Measurements from ENCODE around the gene MYO15B. TPM values are rescaled to one million over a fixed set of nuclear protein-coding genes. Genes with fewer than 3 reads are reported as not detected.
A peak's percentile ranks its signal among the peaks of the same experiment; 100 is the strongest.

MYO15B gene
- total and polyA plus RNA-seq, 2 of the 13 experiments (the other 11 are each of a cell fraction or from before 2014, with no cell fraction given) = 2.8 to 8.1 TPM

- TF ChIP-seq ZNF609 (CRISPR knock-in tag; IDR thresholded peaks at IDR 0.05; ENCODE audit: borderline replicate concordance) (no peak; the same call in 1 of the 2 replicates), BCL6 (CRISPR knock-in tag; IDR thresholded peaks at IDR 0.05) (peak; percentile 79), SOX5 (CRISPR knock-in tag; IDR thresholded peaks at IDR 0.05; ENCODE audit: borderline replicate concordance) (peak; percentile 52; the same call in 1 of the 2 replicates), ZNF574 (CRISPR knock-in tag; IDR thresholded peaks at IDR 0.05) (peak; percentile 36; the same call in 1 of the 2 replicates), DBP (CRISPR knock-in tag; IDR thresholded peaks at IDR 0.05; ENCODE audit: not compliant biosample characterization) (no peak), ZFAT (CRISPR knock-in tag; conservative IDR thresholded peaks at IDR 0.05) (no peak), HCFC1 (IDR thresholded peaks at IDR 0.05; ENCODE audit: low read depth, low read length) (no peak), ZMAT3 (CRISPR knock-in tag; conservative IDR thresholded peaks at IDR 0.05) (0 out of 2 replicates have a peak, but pooled peaks have one; percentile 33), TARDBP (CRISPR knock-in tag; IDR thresholded peaks at IDR 0.05) (peak; percentile 50; the same call in 1 of the 2 replicates), NFATC3 (CRISPR knock-in tag; IDR thresholded peaks at IDR 0.05) (peak; percentile 53; the same call in 1 of the 2 replicates), MIER2 (CRISPR knock-in tag; IDR thresholded peaks at IDR 0.05) (no peak), ZNF646 (CRISPR knock-in tag; IDR thresholded peaks at IDR 0.05) (no peak), SP5 (CRISPR knock-in tag; IDR thresholded peaks at IDR 0.05; ENCODE audit: borderline replicate concordance, low read depth) (peak; percentile 23; the same call in 1 of the 2 replicates), FOXJ3 (CRISPR knock-in tag; IDR thresholded peaks at IDR 0.05; ENCODE audit: borderline replicate concordance) (peak; percentile 59; the same call in 1 of the 2 replicates), ARHGAP35 (CRISPR knock-in tag; IDR thresholded peaks at IDR 0.05; ENCODE audit: borderline replicate concordance) (no peak)
Measured at GRCh38 chr17:75576661-75577060, 10.9 kb upstream of the MYO15B start (continued).

Data from HepG2 (cell line).